ENCODE measurements around the gene PRPH. TPM values are rescaled to one million over a fixed set of nuclear protein-coding genes. Genes with fewer than 3 reads are reported as not detected.

PRPH gene
- total and polyA plus RNA-seq, 9 of the 15 experiments (the other 6 are each of a cell fraction or from before 2014, with no cell fraction given) = 0.27 to 1.9 (median 1.3) TPM; not detected in 1

- TF ChIP-seq ZNF830 (CRISPR knock-in tag; IDR thresholded peaks at IDR 0.05) (no peak), CREB1 (IDR thresholded peaks at IDR 0.05) (no peak), CREB1 (CRISPR knock-in tag; IDR thresholded peaks at IDR 0.05) (no peak; the same call in 1 of the 2 replicates), TCF15 (CRISPR knock-in tag; IDR thresholded peaks at IDR 0.05) (no peak), STAT6 (CRISPR knock-in tag; IDR thresholded peaks at IDR 0.05) (no peak; the same call in 1 of the 2 replicates), MAZ (CRISPR knock-in tag; conservative IDR thresholded peaks at IDR 0.05 in 1 of 2, IDR thresholded peaks at IDR 0.05 in 1 of 2) (peak; percentile 67 to 95; a peak in 3 of 4 replicates), BRF1 (IDR thresholded peaks at IDR 0.05; ENCODE audit: borderline replicate concordance, extremely low read depth, insufficient read length) (no peak), NELFE (IDR thresholded peaks at IDR 0.05; ENCODE audit: insufficient read depth, insufficient read length) (no peak), RBM39 (optimal IDR thresholded peaks at IDR 0.05; ENCODE audit: low read depth, low read length) (no peak), RAD21 (CRISPR knock-in tag; conservative IDR thresholded peaks at IDR 0.05 in 1 of 2, IDR thresholded peaks at IDR 0.05 in 1 of 2) (peak; percentile 86 to 94), YY1 (IDR thresholded peaks at IDR 0.05; ENCODE audit: borderline replicate concordance in 1 of 3, control insufficient read depth in 1 of 3, extremely low read depth in 1 of 3, insufficient read depth in 3 of 3, insufficient read length in 1 of 3, insufficient replicate concordance in 2 of 3, low read depth in 1 of 3, low read length in 2 of 3) (peak in 1 of 3 experiments; percentile 45), TCF7L2 (IDR thresholded peaks at IDR 0.05; ENCODE audit: low read depth, low read length) (no peak), ATF4 (CRISPR knock-in tag; IDR thresholded peaks at IDR 0.05) (0 out of 2 replicates have a peak, but pooled peaks have one; percentile 30), KDM1A (IDR thresholded peaks at IDR 0.05) (no peak; a peak in 1 of 4 replicates), SLC30A9 (CRISPR knock-in tag; IDR thresholded peaks at IDR 0.05) (no peak), ZNF395 (CRISPR knock-in tag; IDR thresholded peaks at IDR 0.05) (no peak), ERF (CRISPR knock-in tag; IDR thresholded peaks at IDR 0.05) (no peak), MAFF (IDR thresholded peaks at IDR 0.05; ENCODE audit: low read length) (no peak), E2F3 (CRISPR knock-in tag; IDR thresholded peaks at IDR 0.05) (no peak), DACH1 (IDR thresholded peaks at IDR 0.05; ENCODE audit: partially characterized antibody) (no peak), TGIF2 (CRISPR knock-in tag; IDR thresholded peaks at IDR 0.05) (no peak), NR1H2 (CRISPR knock-in tag; IDR thresholded peaks at IDR 0.05) (no peak)
These were observed 47.3 kb downstream of the PRPH start (continued) for GRCh38 chr12:49342066-49342913.

Data from K562 (cell line).